ENCODE measurements around the gene SPRYD3. TPM values are rescaled to one million over a fixed set of nuclear protein-coding genes. Genes with fewer than 3 reads are reported as not detected.

SPRYD3 gene
- total RNA-seq, 1 experiment from 2014 or later: 18.5 TPM

GRCh38 chr12:53058674-53059433 is 20.3 kb downstream of the SPRYD3 start:
- Histone ChIP-seq H3K27ac (ENCODE audit: low read length) (no peak overlapping the region), H3K9me3 (ENCODE audit: low read length) (no peaks in the 10 kb centered on the region), H3K36me3 (ENCODE audit: low read depth, low read length) (no peaks in the 10 kb centered on the region), H3K9me2 (replicated peaks; ENCODE audit: low read length) (no peaks in the 10 kb centered on the region), H4K20me1 (ENCODE audit: low read length) (no peaks in the 10 kb centered on the region), H3K79me2 (ENCODE audit: low read length) (no peaks in the 10 kb centered on the region), H3K4me1 (ENCODE audit: insufficient read depth, low read length) (peaks cover 16% of the 10 kb centered on the region), H3F3A (ENCODE audit: low read length, unreplicated experiment) (no peaks in the 10 kb centered on the region), H2AFZ (ENCODE audit: low read length) (no peak overlapping the region), H3K4me2 (ENCODE audit: low read length) (no peak overlapping the region), H3K9ac (ENCODE audit: low read length) (no peak overlapping the region), H3K4me3 (ENCODE audit: low read length) (no peak overlapping the region), H3K27me3 (ENCODE audit: low read length) (no peaks in the 10 kb centered on the region)
- ChIA-PET POLR2A (ENCODE audit: unreplicated experiment) (interaction anchor here (0.5 kb wide), 1 partner anchor 236 kb away, joined by 3 read pairs; the partner anchor contains the start of gene PFDN5), CTCF (no interaction called here)
- ATAC-seq: no peak
- TF ChIP-seq EZH2 (IDR thresholded peaks at IDR 0.05; ENCODE audit: low read length, unreplicated experiment) (no peak), CTCF (conservative IDR thresholded peaks at IDR 0.05; ENCODE audit: low read depth, low read length) (no peak), EZH2phosphoT487 (IDR thresholded peaks at IDR 0.05; ENCODE audit: borderline replicate concordance, low read length) (no peak)
- BruUV-seq (replicated peaks): no TSS peak
- no peak for DNase-seq
- intact Hi-C loops (cut with micrococcal nuclease): no loop called here

GRCh38 chr12:53057816-53058500 is 21.2 kb downstream of the SPRYD3 start:
- Histone ChIP-seq H3K27ac (ENCODE audit: low read length) (no peak overlapping the region), H3F3A (ENCODE audit: low read length, unreplicated experiment) (no peaks in the 10 kb centered on the region), H3K79me2 (ENCODE audit: low read length) (peaks cover 5% of the 10 kb centered on the region; the same call in 1 of the 2 replicates), H4K20me1 (ENCODE audit: low read length) (no peaks in the 10 kb centered on the region), H3K4me2 (ENCODE audit: low read length) (no peak overlapping the region), H3K9ac (ENCODE audit: low read length) (no peak overlapping the region), H3K4me1 (ENCODE audit: insufficient read depth, low read length) (peaks cover 24% of the 10 kb centered on the region), H3K9me3 (ENCODE audit: low read length) (no peaks in the 10 kb centered on the region), H3K36me3 (ENCODE audit: low read depth, low read length) (no peaks in the 10 kb centered on the region), H3K4me3 (ENCODE audit: low read length) (no peak overlapping the region), H3K9me2 (replicated peaks; ENCODE audit: low read length) (no peaks in the 10 kb centered on the region), H2AFZ (ENCODE audit: low read length) (no peak overlapping the region), H3K27me3 (ENCODE audit: low read length) (no peaks in the 10 kb centered on the region)
- POLR2A ChIA-PET (ENCODE audit: unreplicated experiment): interaction anchor here (0.5 kb wide), 1 partner anchor 237 kb away, joined by 3 read pairs; the partner anchor contains the start of gene PFDN5
- no TSS peak for BruUV-seq (replicated peaks)
- DNase-seq (no peak), ATAC-seq (no peak)
- no peak for TF ChIP-seq CTCF (conservative IDR thresholded peaks at IDR 0.05; ENCODE audit: low read depth, low read length)
- TF ChIP-seq EZH2 (IDR thresholded peaks at IDR 0.05; ENCODE audit: low read length, unreplicated experiment): no peak
- TF ChIP-seq EZH2phosphoT487 (IDR thresholded peaks at IDR 0.05; ENCODE audit: borderline replicate concordance, low read length): no peak
- CTCF ChIA-PET: interaction anchor here (1.0 kb wide), 1 partner anchor 20 kb away, joined by 4 read pairs; no protein-coding TSS in a partner anchor
- intact Hi-C loops (cut with micrococcal nuclease): no loop called here

All from PC-3 (cell line).